Activated CD4-positive, alpha-beta T cell treated with anti-CD3 and anti-CD28 coated beads, Interleukin-10, Interleukin-2, amounts not matched to agents 100 ng/mL and 50 ng/mL, durations not matched to agents 16 hours and 8 hours (primary cell): Measurements from ENCODE around the gene CLDN24.

Experiments used
- DNase-seq: peaks from one replicate; pipeline ENCODE4 v3.0.0-alpha.2; 2020

The CLDN24 gene

DNA sequence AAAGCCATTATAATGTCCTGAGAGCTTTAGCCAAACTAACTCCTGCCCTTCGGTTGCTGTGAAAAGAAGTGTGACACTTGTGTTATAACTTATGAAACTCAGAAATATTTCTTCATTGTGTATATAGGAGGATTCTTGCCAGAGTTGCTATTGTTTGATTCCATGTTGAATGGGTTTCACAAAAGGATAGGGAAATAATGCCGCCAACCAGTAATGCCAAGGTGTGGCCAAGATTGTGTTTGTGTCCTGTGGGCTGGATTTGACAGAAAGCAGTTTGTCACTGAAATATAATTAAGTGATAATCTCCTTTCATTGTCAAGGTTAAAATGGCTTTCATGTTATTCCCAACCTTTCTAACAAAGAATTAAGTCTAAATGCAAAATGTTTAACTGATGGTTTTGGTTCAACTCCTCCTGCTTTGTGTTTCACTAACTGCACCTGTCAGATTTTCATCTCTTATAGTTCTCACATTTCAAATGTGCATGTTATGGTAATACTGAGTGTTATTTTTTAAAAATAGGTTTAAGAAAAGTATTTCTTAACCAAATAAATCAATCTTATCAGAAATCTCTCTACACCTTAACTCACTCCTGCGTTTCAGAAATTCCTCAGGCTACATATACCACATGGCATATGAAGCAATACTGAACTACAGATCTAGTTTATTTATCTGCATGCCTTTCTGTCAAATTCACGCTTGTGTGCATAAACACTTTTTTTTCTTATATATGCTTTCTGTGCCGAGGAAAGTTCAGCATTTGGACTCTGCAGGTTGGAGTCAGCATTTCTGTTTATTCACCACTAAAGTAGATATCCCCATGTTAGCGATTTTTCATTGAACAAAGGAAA lies 1.8 kb downstream of the CLDN24 start, which contains the start of gene CLDN22:
Gene CLDN22 (minus strand): TSS at position 66 of the 849 bp plus-strand sequence. CDS start 58 bp downstream, at position 8.
- no peak for DNase-seq

- DNase-seq: no peak
Measured at GRCh38 chr4:183318656-183319055, 3.6 kb downstream of the CLDN24 start.

GRCh38 chr4:183314806-183315205 lies 7.4 kb downstream of the CLDN24 start:
- DNase-seq: no peak

DNA sequence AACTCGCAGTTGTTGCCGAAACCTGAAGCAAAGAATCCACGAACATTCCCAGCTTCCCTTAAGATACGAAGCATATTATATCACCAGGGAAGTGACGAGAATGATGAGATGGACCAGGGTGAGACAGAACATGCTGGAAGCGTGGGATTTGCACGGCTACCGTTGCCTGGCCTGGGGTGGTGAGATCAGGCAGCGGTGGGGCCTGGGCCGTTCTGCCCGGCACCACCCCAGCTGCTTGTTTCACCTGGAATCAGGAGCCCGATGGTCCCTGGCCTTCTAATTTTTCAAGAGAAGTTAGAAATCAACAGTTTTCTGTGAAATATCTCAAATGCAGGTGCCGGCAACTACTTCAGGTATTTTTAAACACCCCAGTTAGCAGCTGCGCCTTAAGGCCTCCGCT lies 7.9 kb downstream of the CLDN24 start:
- no peak for DNase-seq

DNA sequence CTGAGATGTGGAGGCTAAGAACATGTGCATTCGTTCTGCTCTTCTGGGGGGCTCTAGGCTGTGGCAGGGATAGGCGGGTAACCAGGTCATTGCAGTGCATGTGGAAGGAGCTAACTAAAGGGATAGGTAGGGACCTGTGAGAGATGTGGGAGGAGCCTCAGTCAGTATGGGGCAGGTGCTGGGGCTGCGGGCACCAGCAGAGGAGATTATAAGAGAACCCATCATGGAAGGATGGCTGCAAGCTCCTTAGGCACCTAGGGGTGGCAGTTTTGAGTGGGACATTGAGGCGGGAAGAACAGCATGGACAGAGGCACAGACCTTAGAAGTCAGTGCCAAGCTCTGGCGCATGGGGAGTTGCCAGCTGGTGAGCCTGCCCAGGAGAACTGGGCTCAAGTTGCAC lies 9.4 kb downstream of the CLDN24 start:
- DNase-seq: no peak

- DNase-seq: no peak
Measured at GRCh38 chr4:183306811-183307210, 15.4 kb downstream of the CLDN24 start.

- no peak for DNase-seq
Measured at GRCh38 chr4:183304538-183304937, 17.7 kb downstream of the CLDN24 start.

DNA sequence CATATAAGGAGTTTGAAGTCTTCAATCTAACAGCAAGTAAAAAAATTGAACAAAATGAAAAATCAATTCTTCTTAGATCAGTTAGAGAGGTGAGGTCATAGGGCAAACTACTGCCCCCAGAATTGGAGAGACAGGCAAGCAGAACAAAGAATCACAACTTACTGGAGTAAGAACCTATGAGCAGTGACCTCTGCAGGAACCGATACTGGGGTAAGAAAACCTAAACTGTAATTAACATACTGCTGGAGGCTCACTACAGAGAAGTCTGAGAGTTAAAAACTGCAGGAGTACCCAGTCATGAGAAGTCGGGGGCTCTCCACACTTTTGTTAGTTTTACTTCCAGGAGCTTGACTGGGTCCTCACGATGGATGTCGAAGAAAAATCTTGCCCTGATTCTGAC lies 18.2 kb downstream of the CLDN24 start:
- DNase-seq: no peak

- no peak for DNase-seq
Measured at GRCh38 chr4:183303301-183303700, 18.9 kb downstream of the CLDN24 start.

GRCh38 chr4:183300655-183301054 lies 21.6 kb downstream of the CLDN24 start:
- no peak for DNase-seq

DNA sequence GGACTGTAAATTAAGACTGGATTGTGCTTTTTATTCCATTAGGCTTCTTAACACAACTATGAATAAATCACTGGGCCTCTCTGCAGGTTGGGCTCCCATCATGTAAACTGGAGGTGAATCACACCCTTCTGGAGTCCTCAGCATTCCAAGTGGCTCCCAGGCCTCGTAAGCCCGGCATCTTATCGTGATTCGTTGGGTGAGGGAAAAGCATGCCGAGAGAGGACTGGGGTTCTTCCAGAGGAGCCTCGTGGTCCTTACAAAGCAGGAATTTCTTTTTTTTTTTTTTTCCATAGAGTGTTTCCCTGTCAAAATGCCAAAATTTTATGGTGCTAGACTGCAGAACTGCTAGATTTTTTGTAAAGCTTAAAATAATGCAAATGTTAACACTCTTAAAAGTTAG lies 22.2 kb downstream of the CLDN24 start:
- DNase-seq: no peak

DNA sequence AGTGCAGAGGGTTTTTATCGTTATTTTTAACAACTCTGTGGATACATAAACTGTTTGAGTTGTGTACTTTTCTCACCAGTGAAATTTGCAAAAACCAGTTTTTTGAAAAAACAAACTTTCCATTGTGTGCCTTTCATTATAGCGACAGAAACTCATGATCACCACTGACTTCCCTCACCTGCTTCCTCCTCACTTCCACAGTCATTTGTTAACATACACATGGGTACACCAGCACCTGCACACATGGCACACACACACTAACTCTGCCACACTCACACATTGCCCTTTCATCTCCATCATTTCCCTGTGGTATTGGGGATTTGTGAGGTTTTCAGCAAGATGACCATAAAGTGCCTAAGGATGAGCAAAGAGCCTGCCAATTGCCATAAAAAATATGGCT lies 22.8 kb downstream of the CLDN24 start:
- DNase-seq: no peak

DNA sequence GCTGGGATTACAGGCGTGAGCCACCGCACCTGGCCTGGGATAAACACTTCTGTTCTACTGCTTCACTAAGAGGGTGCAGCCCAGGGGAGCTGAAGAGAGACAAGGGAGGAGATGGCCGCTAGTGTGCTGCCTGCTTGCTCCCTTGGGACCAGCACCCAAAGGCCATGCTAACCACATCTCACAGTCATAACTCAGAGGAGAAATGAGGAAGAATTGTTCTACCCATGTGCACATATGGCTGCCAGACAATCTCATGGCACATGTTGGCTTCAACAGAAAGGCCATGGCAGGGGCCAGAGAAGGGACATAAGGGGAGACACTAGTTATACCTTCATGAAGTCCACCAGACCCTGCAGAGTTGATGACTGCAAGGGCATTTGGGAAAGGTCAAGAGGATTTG lies 24.6 kb downstream of the CLDN24 start:
- no peak for DNase-seq

- no peak for DNase-seq
Measured at GRCh38 chr4:183295711-183296110, 26.5 kb downstream of the CLDN24 start.

DNA sequence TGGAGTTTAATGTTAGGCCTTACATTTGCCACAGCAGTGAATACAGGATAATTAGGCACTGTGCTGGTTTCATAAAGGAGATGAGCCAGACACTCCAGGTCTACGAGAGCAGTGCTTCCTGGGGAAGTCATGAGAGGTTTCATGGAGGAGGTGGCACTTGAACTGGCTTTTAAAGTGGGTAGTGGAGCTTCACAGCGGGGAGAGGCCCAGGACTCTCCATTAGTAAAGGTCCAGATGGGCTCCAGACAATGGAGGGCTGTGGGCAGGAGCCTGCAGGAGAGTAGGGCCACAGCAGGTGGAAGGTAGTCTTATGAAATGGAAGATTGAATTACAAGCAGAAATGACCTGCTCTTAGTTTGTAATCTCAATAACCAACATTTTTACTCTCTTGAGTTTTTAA lies 31.2 kb downstream of the CLDN24 start:
- DNase-seq: no peak

DNA sequence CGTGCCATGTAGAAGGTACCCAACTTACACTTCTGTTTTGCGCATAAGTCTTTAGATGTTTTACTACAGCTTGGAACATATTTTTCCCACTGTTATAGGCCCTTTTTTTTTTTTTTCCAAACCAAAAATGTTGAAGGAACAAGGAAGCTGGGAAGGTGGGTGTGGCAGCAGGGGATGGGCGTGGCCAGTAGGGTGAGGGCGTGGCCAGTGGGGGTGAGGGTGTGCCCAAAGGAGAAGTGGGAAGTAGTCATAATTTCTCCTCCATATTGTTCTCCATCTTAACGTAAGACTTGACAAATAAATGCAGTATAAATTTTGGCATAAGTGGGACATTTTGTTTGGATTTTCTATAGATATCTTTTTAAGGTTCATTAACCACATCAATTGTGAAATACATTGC lies 32.5 kb downstream of the CLDN24 start:
- no peak for DNase-seq

- DNase-seq: no peak
Measured at GRCh38 chr4:183288955-183289354, 33.3 kb downstream of the CLDN24 start.

DNA sequence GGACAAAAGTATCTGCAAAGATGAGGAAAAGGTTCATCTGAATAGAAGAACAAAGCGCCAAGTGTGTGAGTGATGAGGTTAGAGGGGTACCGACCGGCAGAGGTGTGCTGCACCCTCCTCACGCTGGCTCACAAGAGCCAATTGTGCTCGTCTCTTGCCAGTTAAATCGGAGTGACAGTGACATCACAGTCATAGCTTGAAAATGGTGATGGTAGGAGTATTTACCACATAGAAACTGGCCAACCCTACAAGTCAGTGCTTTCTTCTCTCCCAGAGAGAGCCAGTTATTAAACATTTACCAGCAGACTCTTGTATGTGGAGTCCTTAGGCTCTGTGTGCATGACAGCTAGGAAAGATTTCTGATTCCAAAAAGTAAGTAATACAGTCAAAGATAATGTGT lies 34.5 kb downstream of the CLDN24 start:
- DNase-seq: no peak

DNA sequence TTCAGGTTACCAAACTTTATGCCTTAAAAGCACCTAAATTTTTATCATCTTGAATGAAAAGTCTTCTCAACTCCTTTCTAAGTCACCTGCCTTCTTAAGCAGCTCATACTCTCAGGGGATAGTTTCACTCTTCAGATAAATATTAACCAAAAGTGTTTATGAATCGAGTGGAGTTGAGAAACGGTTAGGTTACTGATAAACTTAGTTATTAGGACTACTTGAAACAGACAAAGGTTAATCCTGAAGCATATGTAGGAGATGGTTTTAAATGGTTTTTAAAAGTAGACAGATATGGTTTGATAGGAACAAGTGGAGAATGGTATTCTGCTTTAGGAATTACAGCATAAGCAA lies 34.9 kb downstream of the CLDN24 start:
- no peak for DNase-seq

DNA sequence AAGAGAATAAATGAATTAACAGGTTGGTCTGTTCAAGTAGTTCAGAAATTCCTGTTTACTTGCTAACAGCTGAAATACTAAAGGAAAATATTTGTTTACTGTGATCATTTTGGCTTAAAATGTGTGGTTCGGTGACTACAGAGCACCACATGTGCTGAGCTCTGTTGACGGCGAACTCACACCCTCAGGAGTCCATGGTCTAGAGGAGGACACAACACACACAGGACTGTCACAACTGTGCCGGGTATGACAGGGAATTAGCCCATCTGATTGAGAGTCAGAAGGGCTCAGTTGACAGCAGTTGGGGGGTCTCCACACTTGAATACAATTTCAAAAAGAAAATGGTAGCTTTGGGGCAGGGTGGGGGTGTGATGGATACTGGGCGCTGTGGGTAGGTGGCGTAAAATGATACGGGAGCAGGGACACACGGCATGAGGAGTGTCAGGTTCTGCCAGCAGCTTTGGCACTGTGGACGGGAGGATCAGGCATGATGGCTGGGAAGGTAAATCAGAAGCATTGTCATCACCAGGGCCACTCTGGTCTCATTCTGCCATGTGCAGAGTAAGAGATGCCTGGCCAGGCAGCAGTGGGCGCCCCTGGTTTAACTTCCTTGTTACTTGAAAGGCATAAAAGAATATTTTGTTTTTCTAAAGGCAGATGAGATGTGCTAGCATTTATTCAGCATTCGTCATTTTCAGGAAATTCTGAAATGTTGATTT lies 35.5 kb downstream of the CLDN24 start:
- DNase-seq: no peak

DNA sequence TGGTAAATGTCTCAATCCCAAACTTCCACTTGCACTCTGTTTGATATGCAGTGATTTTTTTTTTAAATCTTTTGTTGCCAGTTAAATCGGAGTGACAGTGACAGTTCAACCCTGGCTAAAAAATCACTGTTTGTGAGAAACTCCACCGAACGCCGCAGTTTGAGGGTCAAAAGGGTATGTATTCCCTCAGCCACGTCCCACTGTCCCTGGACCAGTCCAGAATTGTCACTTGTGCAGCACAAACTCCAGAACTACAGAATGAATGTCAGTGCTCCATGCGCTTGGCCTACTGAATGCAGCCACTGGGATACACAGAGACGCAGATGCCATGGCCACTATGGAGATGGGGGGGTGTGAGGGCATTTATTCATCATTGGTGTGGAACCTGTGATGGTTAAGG lies 36.3 kb downstream of the CLDN24 start:
- no peak for DNase-seq

GRCh38 chr4:183284965-183285364 lies 37.3 kb downstream of the CLDN24 start:
- no peak for DNase-seq

DNA sequence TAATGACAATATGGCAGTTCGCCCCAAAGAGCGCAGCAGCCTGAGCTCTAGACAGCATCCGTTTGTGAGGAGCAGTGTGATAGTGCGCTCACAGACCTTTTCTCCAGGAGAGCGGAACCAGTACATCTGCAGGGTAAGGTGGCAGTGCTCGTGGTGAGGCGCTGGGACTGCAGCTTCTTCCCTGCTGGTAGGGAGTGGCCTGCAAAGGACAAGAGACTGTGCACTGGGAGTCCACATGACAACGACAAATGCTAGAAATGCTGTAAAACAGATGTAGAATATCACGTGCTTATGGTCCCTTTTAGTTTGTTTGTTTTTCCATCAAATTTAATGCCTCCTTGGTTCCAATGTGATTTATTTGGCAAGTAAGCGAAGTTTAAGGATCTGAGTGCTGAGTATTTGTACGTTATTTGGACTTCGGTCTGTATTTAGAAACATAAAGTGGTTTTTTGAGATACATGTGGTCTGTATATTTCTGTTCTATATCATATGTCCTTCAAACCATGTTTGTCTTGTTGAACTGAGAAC lies 37.9 kb downstream of the CLDN24 start:
- no peak for DNase-seq

- DNase-seq: no peak
Measured at GRCh38 chr4:183276106-183276505, 46.1 kb downstream of the CLDN24 start.
